Stimulated activated naive CD8-positive, alpha-beta T cell treated with anti-CD3 and anti-CD28 coated beads, Interleukin-15, amount 100 ng/mL, for 72 hours (primary cell): ENCODE measurements around the gene TCF12.

ENCODE experiments used
- ATAC-seq: fragments of 150-1000 bp; cut with Tn5 transposase; 2 replicates; pipeline ENCODE4 v1.10.0; 2021; ENCODE audit warnings: mild to moderate bottlenecking, moderate library complexity
- DNase-seq, 2 donors: peaks; one replicate each; pipeline ENCODE4 v3.0.0; 2021 to 2022
- H3K27ac Mint-ChIP-seq, 2 donors: one replicate each; pipeline ENCODE4 v1.8.0; 2022; ENCODE audit warnings: mild to moderate bottlenecking in 2 of 2, mixed read lengths in 2 of 2, moderate library complexity in 2 of 2
- H3K27me3 Mint-ChIP-seq: one replicate; pipeline ENCODE4 v1.8.0; 2022; ENCODE audit warnings: mixed read lengths
- H3K4me1 Mint-ChIP-seq: one replicate; pipeline ENCODE4 v1.8.0; 2022; ENCODE audit warnings: mild to moderate bottlenecking, mixed read lengths
- H3K4me3 Mint-ChIP-seq, 2 donors: one replicate each; pipeline ENCODE4 v1.8.0; 2022; ENCODE audit warnings: mild to moderate bottlenecking in 2 of 2, mixed read lengths in 2 of 2, moderate library complexity in 1 of 2
- H3K9me3 Mint-ChIP-seq, 2 donors: one replicate each; pipeline ENCODE4 v1.8.0; 2022; ENCODE audit warnings: mixed read lengths in 2 of 2

The TCF12 gene

GRCh38 chr15:57053470-57053869, 135.0 kb downstream of the TCF12 start:
- H3K27me3 Mint-ChIP-seq = no peaks in the 10 kb centered on the region
- peaks cover 32% of the 10 kb centered on the region for H3K4me1 Mint-ChIP-seq
- no peaks in the 10 kb centered on the region for H3K9me3 Mint-ChIP-seq
- no peak overlapping the region for H3K27ac Mint-ChIP-seq
- H3K4me3 Mint-ChIP-seq = no peak overlapping the region
- DNase-seq = no peak
- no peak for ATAC-seq

DNA sequence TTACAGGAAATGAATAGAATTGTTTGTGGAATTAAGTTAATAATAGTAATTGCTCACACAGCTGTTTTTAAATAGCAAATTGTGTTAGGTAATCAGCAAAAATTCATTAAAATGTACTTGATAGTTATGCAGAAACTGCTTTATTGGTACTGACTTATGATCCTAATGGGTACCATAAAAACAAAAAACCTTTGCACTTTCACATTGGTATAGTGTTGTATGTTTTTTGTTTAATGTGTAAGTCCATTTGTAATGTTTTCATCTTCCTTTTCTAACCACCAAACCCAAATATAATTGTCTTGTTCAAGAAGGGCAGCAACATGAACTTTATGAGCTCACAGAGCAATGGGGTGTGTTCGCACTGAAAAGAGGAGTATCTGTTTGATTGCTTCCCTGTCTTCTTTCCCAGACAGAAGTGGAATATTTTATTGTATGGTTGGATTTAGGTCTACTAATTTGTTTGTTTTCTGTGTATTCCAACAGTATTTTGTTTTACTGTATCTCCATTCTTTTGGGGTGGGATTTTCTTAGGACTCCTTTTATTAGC, 135.8 kb downstream of the TCF12 start:
- peaks cover 32% of the 10 kb centered on the region for H3K4me1 Mint-ChIP-seq

GRCh38 chr15:57056357-57056756, 137.9 kb downstream of the TCF12 start:
- Mint-ChIP-seq H3K27me3 (no peaks in the 10 kb centered on the region), H3K4me1 (peaks cover 34% of the 10 kb centered on the region), H3K27ac (no peak overlapping the region), H3K9me3 (no peaks in the 10 kb centered on the region), H3K4me3 (no peak overlapping the region)
- DNase-seq (no peak), ATAC-seq (no peak)

More for the DNA sequence above, 135.8 kb downstream of the TCF12 start:
- H3K27me3 Mint-ChIP-seq = no peaks in the 10 kb centered on the region
- no peak overlapping the region for H3K27ac Mint-ChIP-seq
- no peak for ATAC-seq
- no peaks in the 10 kb centered on the region for H3K9me3 Mint-ChIP-seq
- H3K4me3 Mint-ChIP-seq = no peak overlapping the region
- no peak for DNase-seq

- Mint-ChIP-seq H3K27me3 (no peaks in the 10 kb centered on the region), H3K4me3 (no peak overlapping the region), H3K9me3 (no peaks in the 10 kb centered on the region), H3K27ac (no peak overlapping the region), H3K4me1 (peaks cover 31% of the 10 kb centered on the region)
- ATAC-seq (no peak), DNase-seq (no peak)
Observed at GRCh38 chr15:57057134-57057930, 138.9 kb downstream of the TCF12 start.

DNA sequence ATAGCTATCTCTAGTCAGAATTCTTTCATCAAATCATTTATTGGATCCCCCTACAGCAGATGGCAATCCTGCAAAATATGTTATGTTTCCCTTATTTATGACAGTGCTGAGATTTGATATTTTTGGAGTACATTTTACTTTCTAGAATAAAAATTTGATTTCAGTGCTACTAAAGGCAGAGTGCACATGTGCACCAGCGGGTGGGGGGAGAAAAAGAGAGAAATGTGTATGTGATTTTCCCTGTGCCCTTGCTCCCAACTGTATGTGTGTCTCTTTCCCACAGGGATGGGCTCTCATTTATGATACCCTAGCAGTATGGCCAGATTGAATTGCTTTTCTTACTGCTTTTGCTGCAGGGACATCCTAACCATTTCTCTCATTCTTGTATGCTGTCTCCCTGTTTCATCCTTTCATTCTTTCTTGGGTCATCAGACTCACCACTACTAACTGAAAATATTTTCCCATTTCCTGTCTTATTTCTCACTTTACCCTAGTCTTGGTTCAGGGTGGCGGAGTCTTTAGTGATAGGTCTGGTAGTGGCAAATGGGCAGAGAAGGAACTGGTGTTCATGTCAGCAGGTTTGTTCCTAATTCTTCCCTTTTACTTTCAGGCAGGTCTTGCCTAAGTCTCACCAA, 140.7 kb downstream of the TCF12 start:
- Mint-ChIP-seq H3K4me3 (no peak overlapping the region), H3K27me3 (no peaks in the 10 kb centered on the region), H3K27ac (no peak overlapping the region), H3K4me1 (peaks cover 20% of the 10 kb centered on the region), H3K9me3 (no peaks in the 10 kb centered on the region)
- ATAC-seq (no peak), DNase-seq (no peak)

DNA sequence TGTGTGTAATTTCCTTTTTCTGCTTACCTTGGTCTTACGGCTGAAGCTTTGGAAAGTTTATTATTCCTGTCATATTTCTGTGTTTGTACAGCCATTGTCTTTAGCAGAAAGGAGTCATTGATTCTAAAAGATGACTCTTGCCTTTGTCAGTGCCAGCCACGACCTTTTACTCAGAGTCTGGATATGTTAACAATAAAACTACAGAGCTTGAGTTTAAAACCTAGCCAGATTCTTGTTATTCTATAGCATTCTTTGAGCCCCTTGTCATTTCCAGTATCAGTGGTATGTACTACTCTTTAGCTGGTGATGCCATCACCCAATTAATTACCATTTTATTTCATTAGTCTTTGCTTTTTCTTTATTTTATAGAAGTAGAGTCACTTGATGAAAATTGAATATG, 142.4 kb downstream of the TCF12 start:
- no peak for ATAC-seq
- Mint-ChIP-seq H3K4me1 (peaks cover 20% of the 10 kb centered on the region), H3K27me3 (no peaks in the 10 kb centered on the region), H3K9me3 (no peaks in the 10 kb centered on the region), H3K4me3 (no peak overlapping the region), H3K27ac (no peak overlapping the region)
- no peak for DNase-seq

DNA sequence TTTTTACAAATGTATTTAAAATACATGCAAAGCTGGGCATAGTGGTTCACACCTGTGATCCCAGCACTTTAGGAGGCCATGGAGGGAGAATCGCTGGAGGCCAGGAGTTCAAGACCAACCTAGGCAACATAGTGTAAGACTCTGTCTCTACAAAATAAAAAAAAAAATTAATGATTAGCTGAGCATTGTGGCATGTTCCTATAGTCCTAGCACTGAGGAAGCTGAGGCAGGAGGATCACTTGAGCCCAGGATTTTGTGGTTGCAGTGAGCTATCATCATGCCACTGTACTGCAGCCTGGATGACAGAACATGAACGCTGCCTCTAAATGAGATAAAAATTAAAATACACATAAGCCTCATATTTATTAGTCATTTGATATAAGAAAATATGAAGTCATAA, 142.8 kb downstream of the TCF12 start:
- no peaks in the 10 kb centered on the region for H3K9me3 Mint-ChIP-seq
- H3K4me1 Mint-ChIP-seq = peaks cover 20% of the 10 kb centered on the region
- H3K27me3 Mint-ChIP-seq = no peaks in the 10 kb centered on the region
- DNase-seq (no peak), ATAC-seq (no peak)
- H3K27ac Mint-ChIP-seq = peak overlapping the region in 1 of 2 donors; percentile 84
- no peak overlapping the region for H3K4me3 Mint-ChIP-seq

DNA sequence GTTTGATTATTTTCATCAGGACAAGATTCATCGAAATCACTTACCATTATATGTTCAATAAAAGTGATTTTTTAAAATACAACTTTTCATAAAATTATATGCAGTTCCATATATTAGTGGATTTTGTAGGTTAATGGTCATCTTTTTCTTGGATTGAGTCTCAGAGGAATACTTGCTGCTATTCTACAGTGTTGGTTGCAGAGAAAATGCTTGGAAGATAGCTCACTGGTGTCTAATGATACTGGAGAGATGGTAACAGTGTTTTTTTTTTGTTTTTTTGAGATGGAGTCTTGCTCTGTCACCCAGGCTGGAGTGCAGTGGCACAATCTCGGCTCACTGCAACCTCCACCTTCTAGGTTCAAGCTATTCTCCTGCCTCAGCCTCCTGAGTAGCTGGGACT, 143.3 kb downstream of the TCF12 start:
- no peaks in the 10 kb centered on the region for H3K27me3 Mint-ChIP-seq
- no peak for ATAC-seq

DNA sequence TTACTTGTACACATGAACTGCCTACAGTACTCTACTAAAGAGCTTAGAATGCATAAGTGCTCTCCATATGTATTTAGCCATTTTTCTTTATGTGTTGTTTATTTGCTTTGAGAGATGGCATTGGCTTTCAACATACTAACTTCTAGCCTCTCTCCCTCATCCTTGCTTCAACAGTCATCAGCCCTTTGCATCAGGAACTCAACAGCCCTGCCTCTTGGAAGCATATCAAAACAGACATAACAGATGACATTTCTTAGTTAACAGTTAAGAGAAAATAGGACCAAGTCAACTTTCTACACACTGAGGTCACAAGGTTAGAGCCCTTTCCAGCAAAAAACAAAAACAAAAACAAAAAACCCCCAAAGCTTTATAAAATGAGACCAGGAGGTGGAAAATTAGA, 145.6 kb downstream of the TCF12 start:
- no peaks in the 10 kb centered on the region for H3K9me3 Mint-ChIP-seq
- ATAC-seq = no peak

More for the DNA sequence above, 143.3 kb downstream of the TCF12 start:
- Mint-ChIP-seq H3K4me3 (no peak overlapping the region), H3K27ac (no peak overlapping the region), H3K9me3 (no peaks in the 10 kb centered on the region), H3K4me1 (peaks cover 20% of the 10 kb centered on the region)
- DNase-seq = no peak

DNA sequence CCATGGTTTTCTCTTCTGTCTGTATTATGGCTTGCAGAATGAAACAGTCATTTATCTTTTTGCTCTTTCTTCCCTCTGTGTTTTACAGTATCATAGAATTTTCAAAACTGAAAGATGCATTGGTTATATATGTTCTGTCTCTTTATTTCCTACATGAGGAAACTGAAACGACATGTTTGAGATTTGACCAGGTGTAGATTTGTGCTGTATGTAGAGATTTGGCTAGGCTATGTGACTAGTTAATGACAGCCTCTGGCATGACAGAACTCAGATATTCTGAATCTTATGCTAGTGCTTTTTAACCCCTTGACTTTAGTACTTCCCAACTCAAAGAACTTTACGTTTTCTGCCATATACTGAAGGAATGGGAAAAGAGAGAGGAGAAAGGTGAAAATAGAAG, 151.0 kb downstream of the TCF12 start:
- Mint-ChIP-seq H3K27me3 (no peaks in the 10 kb centered on the region), H3K9me3 (no peaks in the 10 kb centered on the region), H3K4me3 (no peak overlapping the region), H3K27ac (peak overlapping the region in 1 of 2 donors; percentile 38), H3K4me1 (peaks cover 20% of the 10 kb centered on the region)
- no peak for DNase-seq
- ATAC-seq = no peak

More for the DNA sequence above, 145.6 kb downstream of the TCF12 start:
- no peak overlapping the region for H3K27ac Mint-ChIP-seq
- H3K4me3 Mint-ChIP-seq = no peak overlapping the region
- no peaks in the 10 kb centered on the region for H3K27me3 Mint-ChIP-seq
- peaks cover 11% of the 10 kb centered on the region for H3K4me1 Mint-ChIP-seq
- DNase-seq = no peak

DNA sequence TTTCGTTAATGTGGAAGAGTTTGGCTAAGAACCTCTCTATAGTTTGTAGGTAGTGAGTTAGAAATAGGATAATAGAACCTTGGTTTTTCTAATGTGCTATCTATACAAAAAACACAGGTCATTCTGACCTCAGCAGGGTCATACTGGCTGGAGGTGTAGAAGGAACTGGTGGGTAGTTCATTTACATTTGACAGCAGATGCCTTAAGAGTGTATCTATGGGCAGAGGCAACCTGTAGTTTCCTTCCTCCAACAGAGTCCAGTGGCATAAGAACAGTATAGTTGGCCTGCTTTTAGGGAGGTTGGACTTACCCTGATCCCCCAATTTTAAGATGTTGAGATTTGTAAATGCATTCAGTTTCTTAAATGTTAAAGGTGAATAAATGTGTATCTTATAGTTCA, 152.2 kb downstream of the TCF12 start:
- Mint-ChIP-seq H3K27me3 (no peaks in the 10 kb centered on the region), H3K4me1 (peaks cover 21% of the 10 kb centered on the region)

DNA sequence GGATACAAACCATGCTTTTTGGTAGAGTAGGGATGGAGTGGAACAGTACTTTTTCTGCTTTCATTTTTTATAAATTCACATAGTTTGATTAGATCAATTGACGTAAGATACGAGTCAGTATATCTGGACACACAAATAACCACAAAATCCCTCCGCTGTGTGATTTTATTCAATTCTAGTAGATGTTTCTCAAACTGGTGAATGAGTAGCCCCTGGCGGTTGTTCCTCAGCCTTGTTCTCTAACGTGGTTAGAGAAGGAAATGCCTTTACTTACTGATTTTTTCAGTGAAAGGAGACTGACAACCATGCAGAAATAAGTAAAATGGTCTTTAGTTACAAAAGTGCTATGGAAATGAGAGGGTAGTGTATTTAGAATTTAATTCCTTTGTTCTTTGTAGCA, 161.0 kb downstream of the TCF12 start:
- Mint-ChIP-seq H3K4me1 (peaks cover 28% of the 10 kb centered on the region), H3K27me3 (no peaks in the 10 kb centered on the region), H3K27ac (no peak overlapping the region), H3K4me3 (peak overlapping the region in 1 of 2 donors; percentile 8), H3K9me3 (no peaks in the 10 kb centered on the region)
- ATAC-seq = peak; percentile 40
- no peak for DNase-seq

More for the DNA sequence above, 152.2 kb downstream of the TCF12 start:
- DNase-seq (no peak), ATAC-seq (no peak)
- Mint-ChIP-seq H3K4me3 (no peak overlapping the region), H3K9me3 (no peaks in the 10 kb centered on the region), H3K27ac (no peak overlapping the region)

- H3K27ac Mint-ChIP-seq = no peak overlapping the region
Observed at GRCh38 chr15:57079931-57080620, 161.6 kb downstream of the TCF12 start.

GRCh38 chr15:57082054-57082728, 163.7 kb downstream of the TCF12 start:
- Mint-ChIP-seq H3K9me3 (no peaks in the 10 kb centered on the region), H3K27ac (no peak overlapping the region), H3K4me3 (no peak overlapping the region), H3K4me1 (peaks cover 24% of the 10 kb centered on the region), H3K27me3 (no peaks in the 10 kb centered on the region)
- ATAC-seq (no peak), DNase-seq (no peak)

More at GRCh38 chr15:57079931-57080620, 161.6 kb downstream of the TCF12 start:
- Mint-ChIP-seq H3K27me3 (no peaks in the 10 kb centered on the region), H3K4me1 (peaks cover 28% of the 10 kb centered on the region), H3K9me3 (no peaks in the 10 kb centered on the region), H3K4me3 (no peak overlapping the region)
- ATAC-seq (peak; percentile 39), DNase-seq (no peak)

DNA sequence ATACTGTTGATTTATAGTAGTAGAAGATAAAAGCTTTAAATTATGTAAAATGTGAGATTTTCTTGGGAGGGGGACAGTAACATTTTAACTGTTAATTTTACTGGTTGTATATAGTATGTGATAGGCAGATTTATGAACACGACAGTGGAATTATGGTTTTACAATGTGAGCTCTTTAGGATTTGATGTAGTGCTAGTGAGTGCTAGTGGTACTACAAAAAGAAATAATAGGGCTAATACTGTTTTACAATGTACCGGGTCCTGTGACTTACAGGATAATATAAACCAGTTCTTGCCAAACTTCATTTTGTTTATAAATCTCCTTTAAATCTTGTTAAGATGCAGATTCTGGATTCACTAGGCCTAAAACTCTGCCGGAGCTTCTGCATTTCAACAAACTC, 165.7 kb downstream of the TCF12 start:
- H3K27ac Mint-ChIP-seq = no peak overlapping the region
- H3K9me3 Mint-ChIP-seq = no peaks in the 10 kb centered on the region
- no peaks in the 10 kb centered on the region for H3K27me3 Mint-ChIP-seq
- DNase-seq = no peak
- ATAC-seq = no peak
- H3K4me3 Mint-ChIP-seq = no peak overlapping the region
- peaks cover 17% of the 10 kb centered on the region for H3K4me1 Mint-ChIP-seq
